GM12892 (cell line): ENCODE measurements around the gene ZNF594.

Experiments used
- POLR2A ChIP-seq: IDR thresholded peaks from 2 replicates; pipeline ENCODE4 v1.6.1; 2011; ENCODE audit warnings: low read depth, low read length, control low read depth
- POLR2AphosphoS5 ChIP-seq: IDR thresholded peaks from 2 replicates; pipeline ENCODE4 v1.6.1; 2011; ENCODE audit warnings: low read depth, low read length, control low read depth
- TAF1 ChIP-seq: IDR thresholded peaks from 2 replicates; pipeline ENCODE4 v1.6.1; 2011; ENCODE audit warnings: low read depth, mild to moderate bottlenecking, control low read depth, low read length, borderline replicate concordance

DNA sequence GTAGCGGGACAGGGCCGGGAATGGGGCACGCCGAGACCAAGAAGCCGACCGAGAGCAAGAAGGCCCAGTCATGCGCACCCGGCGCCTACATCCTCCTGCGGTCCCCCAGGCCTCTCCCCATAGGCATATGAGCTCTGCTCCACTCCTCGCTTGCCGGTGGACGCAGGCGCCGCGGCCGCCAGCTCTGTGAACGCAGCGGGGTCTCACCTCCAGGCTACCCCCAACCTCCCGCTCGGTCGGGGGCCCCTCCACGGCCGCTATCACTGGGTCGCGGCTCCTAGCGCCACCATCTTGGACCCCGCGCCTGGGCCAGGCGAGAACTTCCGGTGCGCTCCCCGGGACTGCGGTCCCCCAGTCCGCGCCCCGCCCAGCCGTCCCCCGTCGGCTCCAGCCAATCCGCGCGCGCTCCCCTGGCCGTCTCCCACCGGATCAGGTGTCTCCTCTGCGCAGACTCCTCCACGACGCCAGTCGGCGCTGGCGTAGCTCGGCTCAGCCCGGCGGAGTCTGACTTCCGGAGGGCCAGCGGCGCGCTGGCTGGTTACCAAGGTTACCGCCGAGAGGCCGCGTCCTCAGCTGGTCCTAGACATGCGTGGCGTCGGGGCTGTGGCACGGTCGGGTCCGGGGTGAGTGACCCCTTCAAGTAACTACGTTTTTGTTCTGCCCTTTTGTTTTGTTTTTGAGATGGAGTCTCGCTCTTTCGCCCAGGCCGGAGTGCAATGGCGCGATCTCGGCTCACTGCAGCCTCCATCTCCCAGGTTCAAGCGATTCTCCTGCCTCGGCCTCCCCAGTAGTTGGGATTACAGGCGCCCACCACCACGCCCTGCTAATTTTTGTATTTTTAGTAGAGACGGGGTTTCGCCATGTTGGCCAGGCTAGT is at the start of gene ZNF594:
- TF ChIP-seq POLR2A (peak; percentile 94), POLR2AphosphoS5 (peak; percentile 74), TAF1 (peak; percentile 73)
